NCI-H526 (cell line): ENCODE measurements around the gene SORL1.
"Not testable (repeated sequence)": the region's sequence is repeated elsewhere in the genome, so short reads cannot be mapped to it uniquely, and the experiment has no call there.

Experiments
- DNase-seq, 2 experiments: peaks; one replicate each; lab custom pipeline; 2025; lab: John Stamatoyannopoulos, UW

SORL1 gene

GRCh38 chr11:121563900-121564822 lies 112.0 kb downstream of the SORL1 start:
- peak; percentile 45 to 74 for DNase-seq

- no peak for DNase-seq
Observed at GRCh38 chr11:121564948-121565684, 113.0 kb downstream of the SORL1 start.

GRCh38 chr11:121566279-121567168 lies 114.4 kb downstream of the SORL1 start:
- no peak for DNase-seq

- no peak for DNase-seq
Observed at GRCh38 chr11:121567995-121568394, 115.9 kb downstream of the SORL1 start.

- DNase-seq = not testable (repeated sequence)
Observed at GRCh38 chr11:121569332-121570299, 117.5 kb downstream of the SORL1 start.

GRCh38 chr11:121570453-121570852 lies 118.3 kb downstream of the SORL1 start:
- DNase-seq = no peak

GRCh38 chr11:121571506-121571905 lies 119.4 kb downstream of the SORL1 start:
- no peak for DNase-seq

GRCh38 chr11:121572571-121573059 lies 120.5 kb downstream of the SORL1 start:
- DNase-seq = no peak

GRCh38 chr11:121574801-121575200 lies 122.7 kb downstream of the SORL1 start:
- no peak for DNase-seq

GRCh38 chr11:121575250-121575962 lies 123.3 kb downstream of the SORL1 start:
- DNase-seq = no peak

GRCh38 chr11:121575963-121576290 lies 123.8 kb downstream of the SORL1 start:
- no peak for DNase-seq

- DNase-seq = no peak
Observed at GRCh38 chr11:121576531-121576930, 124.4 kb downstream of the SORL1 start.

- DNase-seq = no peak
Observed at GRCh38 chr11:121577106-121577848, 125.2 kb downstream of the SORL1 start.

- DNase-seq = no peak
Observed at GRCh38 chr11:121578251-121578976, 126.3 kb downstream of the SORL1 start.

GRCh38 chr11:121580154-121580553 lies 128.0 kb downstream of the SORL1 start:
- DNase-seq = no peak

- DNase-seq = no peak
Observed at GRCh38 chr11:121581607-121582006, 129.5 kb downstream of the SORL1 start.

- DNase-seq = peak in 1 of 2 experiments; percentile 50
Observed at GRCh38 chr11:121582296-121582695, 130.2 kb downstream of the SORL1 start.

GRCh38 chr11:121583825-121584224 lies 131.7 kb downstream of the SORL1 start:
- DNase-seq = no peak

GRCh38 chr11:121586750-121587149 lies 134.6 kb downstream of the SORL1 start:
- peak; percentile 99 for DNase-seq
